Measurements from ENCODE around the gene CIITA. TPM values are rescaled to one million over a fixed set of nuclear protein-coding genes. Genes with fewer than 3 reads are reported as not detected.

CIITA gene
- total RNA-seq, 1 donor from 2014 or later, result 9.4 TPM

DNA sequence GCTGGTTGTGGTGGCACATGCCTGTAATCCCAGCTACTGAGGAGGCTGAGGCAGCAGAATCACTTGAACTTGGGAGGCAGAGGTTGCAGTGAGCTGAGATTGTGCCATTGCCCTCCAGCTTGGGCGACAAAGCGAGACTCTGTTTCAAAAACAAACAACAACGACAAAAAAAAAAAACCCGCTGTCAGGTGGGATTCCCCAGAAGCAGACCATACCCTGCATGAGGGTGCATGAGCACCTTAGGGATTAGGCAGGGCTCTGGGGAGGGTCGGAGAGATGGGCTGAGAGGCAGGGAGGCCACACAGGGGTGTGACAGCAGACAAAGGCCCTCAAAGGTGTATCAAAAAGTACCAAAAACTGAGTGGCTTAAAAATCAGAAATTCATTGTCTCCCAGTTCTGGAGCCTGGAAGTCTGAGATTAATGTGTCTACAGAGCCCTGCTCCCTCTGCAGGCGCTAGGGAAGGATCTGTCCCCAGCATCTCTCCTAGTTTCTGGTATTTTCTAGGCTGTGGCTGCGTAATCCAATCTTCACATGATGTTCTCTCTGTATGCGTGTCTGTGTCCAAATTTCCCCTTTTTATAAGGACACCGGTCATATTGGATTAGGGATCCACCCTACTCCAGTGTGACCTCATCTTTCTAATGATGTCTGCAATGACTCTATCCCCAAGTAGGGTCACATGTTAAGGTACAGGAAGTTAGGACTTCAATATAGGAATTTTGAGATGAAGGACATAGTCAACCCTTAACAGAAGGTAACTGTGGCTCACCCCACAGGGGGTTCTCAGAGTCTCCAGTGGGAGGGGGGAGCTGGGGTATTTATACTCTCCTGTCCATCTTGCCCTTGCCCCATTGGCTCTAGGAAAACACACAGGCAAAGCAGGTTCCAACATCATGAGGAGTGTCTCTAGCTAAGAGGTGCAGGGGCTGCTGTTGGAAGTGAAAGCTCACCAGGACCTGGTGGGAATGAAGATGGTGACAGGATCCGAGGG lies 44.8 kb upstream of the CIITA start:
- Histone ChIP-seq H3K36me3 (no peaks in the 10 kb centered on the region), H3K4me1 (peaks cover 31% of the 10 kb centered on the region), H3K27me3 (ENCODE audit: low read depth) (no peaks in the 10 kb centered on the region), H3K4me3 (no peak overlapping the region), H3K27ac (replicated peaks) (no peak overlapping the region), H3K9me3 (replicated peaks) (no peaks in the 10 kb centered on the region)
- intact Hi-C loops (cut with micrococcal nuclease), result no loop called here
- TF ChIP-seq, protein P1, sequence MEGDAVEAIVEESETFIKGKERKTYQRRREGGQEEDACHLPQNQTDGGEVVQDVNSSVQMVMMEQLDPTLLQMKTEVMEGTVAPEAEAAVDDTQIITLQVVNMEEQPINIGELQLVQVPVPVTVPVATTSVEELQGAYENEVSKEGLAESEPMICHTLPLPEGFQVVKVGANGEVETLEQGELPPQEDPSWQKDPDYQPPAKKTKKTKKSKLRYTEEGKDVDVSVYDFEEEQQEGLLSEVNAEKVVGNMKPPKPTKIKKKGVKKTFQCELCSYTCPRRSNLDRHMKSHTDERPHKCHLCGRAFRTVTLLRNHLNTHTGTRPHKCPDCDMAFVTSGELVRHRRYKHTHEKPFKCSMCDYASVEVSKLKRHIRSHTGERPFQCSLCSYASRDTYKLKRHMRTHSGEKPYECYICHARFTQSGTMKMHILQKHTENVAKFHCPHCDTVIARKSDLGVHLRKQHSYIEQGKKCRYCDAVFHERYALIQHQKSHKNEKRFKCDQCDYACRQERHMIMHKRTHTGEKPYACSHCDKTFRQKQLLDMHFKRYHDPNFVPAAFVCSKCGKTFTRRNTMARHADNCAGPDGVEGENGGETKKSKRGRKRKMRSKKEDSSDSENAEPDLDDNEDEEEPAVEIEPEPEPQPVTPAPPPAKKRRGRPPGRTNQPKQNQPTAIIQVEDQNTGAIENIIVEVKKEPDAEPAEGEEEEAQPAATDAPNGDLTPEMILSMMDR (IDR thresholded peaks at IDR 0.05; ENCODE audit: borderline replicate concordance), result no peak
- no peak for DNase-seq

DNA sequence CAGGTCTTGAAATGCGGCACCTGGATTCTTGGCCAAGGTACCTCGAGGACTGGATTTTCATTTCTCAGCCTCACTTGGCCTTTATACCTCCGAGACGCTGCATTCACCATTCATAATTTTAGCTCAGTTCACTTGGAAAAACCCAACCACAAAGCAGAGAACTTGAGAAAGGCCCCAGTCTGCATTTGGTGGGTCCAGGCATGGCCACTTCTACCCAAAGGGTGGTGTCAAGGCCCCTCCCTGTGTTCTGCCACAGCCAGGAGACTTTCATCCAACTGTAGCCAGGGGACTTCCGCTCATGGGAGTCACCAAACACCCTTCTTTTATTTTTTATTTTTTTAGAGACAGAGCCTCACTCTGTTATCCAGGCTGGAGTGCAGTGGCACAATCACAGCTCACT lies 43.7 kb upstream of the CIITA start:
- no peak overlapping the region for H3K4me3 ChIP-seq
- TF ChIP-seq, protein P1 (IDR thresholded peaks at IDR 0.05; ENCODE audit: borderline replicate concordance), result no peak
- H3K27me3 ChIP-seq (ENCODE audit: low read depth), result no peaks in the 10 kb centered on the region
- no peaks in the 10 kb centered on the region for H3K9me3 ChIP-seq (replicated peaks)
- H3K27ac ChIP-seq (replicated peaks), result no peak overlapping the region
- H3K36me3 ChIP-seq, result no peaks in the 10 kb centered on the region
- H3K4me1 ChIP-seq, result peaks cover 20% of the 10 kb centered on the region
- no peak for DNase-seq
- intact Hi-C loops (cut with micrococcal nuclease), result no loop called here

DNA sequence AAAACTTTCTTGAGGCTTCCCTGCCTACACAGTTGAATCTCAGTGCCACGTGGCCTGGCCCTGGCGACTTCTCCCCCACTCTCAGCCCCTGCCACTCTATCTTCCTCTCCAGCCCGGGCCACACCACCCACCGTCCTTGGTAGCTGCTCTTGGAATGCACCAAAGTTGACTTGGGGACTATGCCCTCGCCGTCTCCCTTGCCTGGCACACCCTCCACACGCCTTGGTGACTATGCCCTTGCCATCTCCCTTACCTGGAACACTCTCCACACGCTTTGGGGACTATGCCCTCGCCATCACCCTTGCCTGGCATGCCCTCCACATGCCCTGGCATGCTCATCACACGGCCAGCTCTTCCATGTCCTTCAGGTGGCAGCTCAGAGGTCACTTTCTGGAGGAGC lies 42.9 kb upstream of the CIITA start:
- no peak overlapping the region for H3K4me3 ChIP-seq
- intact Hi-C loops (cut with micrococcal nuclease), result no loop called here

DNA sequence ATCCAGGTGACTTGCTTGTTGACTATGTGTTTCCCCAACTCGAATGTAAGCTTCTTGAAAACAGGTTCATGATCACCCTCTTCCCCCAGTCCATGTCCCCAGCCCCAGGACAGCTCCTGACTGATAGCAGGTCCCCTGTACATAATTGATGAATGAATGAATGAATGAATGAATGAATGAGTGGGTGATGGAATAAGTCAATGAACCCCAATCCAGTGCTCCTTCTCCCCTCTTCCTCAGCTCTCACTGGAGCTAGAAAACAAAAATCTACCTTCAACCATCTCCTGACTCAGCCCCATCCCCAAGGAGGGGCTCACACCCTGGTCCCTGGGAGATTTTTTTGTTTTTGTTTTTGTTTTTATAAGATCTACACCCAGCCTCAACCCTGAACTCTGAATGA lies 42.2 kb upstream of the CIITA start:
- no peak for DNase-seq
- TF ChIP-seq, protein P1 (IDR thresholded peaks at IDR 0.05; ENCODE audit: borderline replicate concordance), result no peak
- Histone ChIP-seq H3K4me3 (no peak overlapping the region), H3K9me3 (replicated peaks) (no peaks in the 10 kb centered on the region), H3K27ac (replicated peaks) (no peak overlapping the region), H3K27me3 (ENCODE audit: low read depth) (no peaks in the 10 kb centered on the region), H3K36me3 (no peaks in the 10 kb centered on the region), H3K4me1 (peaks cover 9% of the 10 kb centered on the region)
- intact Hi-C loops (cut with micrococcal nuclease), result no loop called here

More for the DNA sequence above, 42.9 kb upstream of the CIITA start:
- TF ChIP-seq, protein P1 (IDR thresholded peaks at IDR 0.05; ENCODE audit: borderline replicate concordance), result no peak
- H3K9me3 ChIP-seq (replicated peaks), result no peaks in the 10 kb centered on the region
- no peaks in the 10 kb centered on the region for H3K27me3 ChIP-seq (ENCODE audit: low read depth)
- H3K4me1 ChIP-seq, result peaks cover 12% of the 10 kb centered on the region
- H3K36me3 ChIP-seq, result no peaks in the 10 kb centered on the region
- no peak for DNase-seq
- H3K27ac ChIP-seq (replicated peaks), result no peak overlapping the region

DNA sequence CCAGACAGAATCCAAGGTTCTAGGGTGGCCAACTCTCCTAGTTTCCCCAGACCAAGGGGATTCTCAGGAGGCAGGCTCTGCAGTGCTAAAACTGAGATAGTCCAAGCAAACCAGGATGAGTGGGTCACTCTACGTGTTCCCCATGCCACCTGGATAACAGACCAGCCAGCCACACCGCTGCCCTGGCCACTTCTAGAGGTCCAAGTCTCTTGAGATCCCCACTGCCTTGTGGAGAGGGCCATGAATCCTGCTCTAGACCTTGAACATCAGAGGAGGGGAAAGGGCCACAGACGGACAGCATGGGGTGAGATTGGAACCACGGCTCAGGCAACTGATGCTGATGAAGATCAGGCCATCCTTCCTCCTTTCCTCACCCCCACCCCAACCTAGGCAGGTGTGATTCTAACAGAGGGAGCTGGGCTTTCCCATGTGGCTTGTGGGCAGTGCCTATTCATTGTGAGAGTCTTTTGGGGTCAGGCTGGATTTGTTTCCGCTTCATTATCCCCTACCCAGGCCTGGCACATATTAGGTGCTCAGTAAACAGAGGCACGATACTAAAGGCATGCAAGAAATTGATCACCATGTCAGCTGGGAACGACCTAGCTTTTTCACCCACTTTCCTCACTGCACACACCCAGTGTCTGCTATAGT lies 41.6 kb upstream of the CIITA start:
- no peaks in the 10 kb centered on the region for H3K9me3 ChIP-seq (replicated peaks)
- H3K4me3 ChIP-seq, result no peak overlapping the region
- no peaks in the 10 kb centered on the region for H3K36me3 ChIP-seq
- no peak for DNase-seq
- intact Hi-C loops (cut with micrococcal nuclease), result no loop called here
- TF ChIP-seq, protein P1 (IDR thresholded peaks at IDR 0.05; ENCODE audit: borderline replicate concordance), result no peak
- H3K4me1 ChIP-seq, result peaks cover 5% of the 10 kb centered on the region
- no peak overlapping the region for H3K27ac ChIP-seq (replicated peaks)
- H3K27me3 ChIP-seq (ENCODE audit: low read depth), result peaks cover under 1% of the 10 kb centered on the region
